HL-60 (cell line): Measurements from ENCODE around the gene MAML1.
"Not testable (repeated sequence)": the region's sequence is repeated elsewhere in the genome, so short reads cannot be mapped to it uniquely, and the experiment has no call there.

ENCODE experiments used
- DNase-seq, 2 experiments: peaks; one replicate each; pipeline ENCODE4 v3.0.0-alpha.2; 2010 to 2020; ENCODE audit warnings: low read depth in 1 of 2, low spot score in 1 of 2
- H3K27ac ChIP-seq: fragments of 250-450 bp; sonication (Bioruptor Pico); replicated peaks from 2 replicates; pipeline ENCODE4 v1.5.1; 2020; ENCODE audit warnings: mild to moderate bottlenecking, moderate library complexity
- H3K27me3 ChIP-seq: fragments of 250-450 bp; sonication (Bioruptor Pico); 2 replicates; pipeline ENCODE4 v1.5.1; 2021; ENCODE audit warnings: mild to moderate bottlenecking, moderate library complexity; ENCODE audit not compliant: insufficient read depth, poor library complexity, severe bottlenecking
- H3K4me3 ChIP-seq: replicated peaks from 2 replicates; pipeline ENCODE4 v1.5.1; 2011; ENCODE audit warnings: mild to moderate bottlenecking, control low read depth, low read length; ENCODE audit not compliant: insufficient read depth
- CTCF ChIP-seq: IDR thresholded peaks from one replicate; pipeline ENCODE4 v1.5.1; 2011; ENCODE audit warnings: low read length, control low read depth, inconsistent platforms; ENCODE audit not compliant: insufficient read depth
- GABPA ChIP-seq: IDR thresholded peaks from 2 replicates; pipeline ENCODE4 v1.6.1; 2012; ENCODE audit warnings: low read depth
- POLR2AphosphoS5 ChIP-seq: IDR thresholded peaks from 2 replicates; pipeline ENCODE4 v1.6.1; 2012; ENCODE audit warnings: low read depth
- REST ChIP-seq: IDR thresholded peaks from 2 replicates; pipeline ENCODE4 v1.6.1; 2012; ENCODE audit warnings: low read depth; ENCODE audit not compliant: insufficient replicate concordance
- SPI1 ChIP-seq: IDR thresholded peaks from 2 replicates; pipeline ENCODE4 v1.6.1; 2012; ENCODE audit warnings: low read depth, mild to moderate bottlenecking, borderline replicate concordance

MAML1 gene

GRCh38 chr5:179734536-179735164 lies 2.0 kb downstream of the MAML1 start:
- no peak for TF ChIP-seq POLR2AphosphoS5
- TF ChIP-seq REST = no peak
- TF ChIP-seq SPI1 = no peak
- TF ChIP-seq CTCF = no peak
- no peak for TF ChIP-seq GABPA
- Histone ChIP-seq H3K4me3 (peak overlapping the region; percentile 82), H3K27me3 (no peaks in the 10 kb centered on the region), H3K27ac (no peak overlapping the region)
- no peak for DNase-seq

DNA sequence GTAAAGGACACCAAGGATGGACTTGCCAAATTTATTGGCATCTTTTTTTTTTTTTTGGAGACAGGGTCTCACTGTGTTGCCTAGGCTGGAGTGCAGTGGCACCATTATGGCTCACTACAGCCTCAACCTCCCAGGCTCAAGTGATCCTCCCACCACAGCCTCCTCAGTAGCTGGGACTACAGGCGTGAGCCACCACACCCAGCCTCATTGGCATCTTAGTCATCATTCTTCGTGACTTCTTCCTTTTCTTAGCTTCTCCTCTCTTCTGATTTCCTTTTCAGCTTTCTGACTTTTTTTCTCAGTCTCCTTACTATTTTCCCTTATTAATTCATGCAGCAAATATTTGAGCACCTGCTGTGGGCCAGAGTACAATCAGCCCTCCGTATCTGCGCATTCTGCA lies 6.1 kb downstream of the MAML1 start:
- Histone ChIP-seq H3K27me3 (no peaks in the 10 kb centered on the region), H3K4me3 (no peak overlapping the region), H3K27ac (no peak overlapping the region)
- no peak for TF ChIP-seq SPI1
- no peak for TF ChIP-seq CTCF
- TF ChIP-seq REST = no peak
- TF ChIP-seq POLR2AphosphoS5 = no peak
- no peak for TF ChIP-seq GABPA
- no peak for DNase-seq

GRCh38 chr5:179744106-179744505 lies 11.5 kb downstream of the MAML1 start:
- not testable (repeated sequence) for H3K27ac ChIP-seq

GRCh38 chr5:179746872-179747271 lies 14.2 kb downstream of the MAML1 start:
- no peak overlapping the region for H3K4me3 ChIP-seq
- H3K27me3 ChIP-seq = no peaks in the 10 kb centered on the region
- TF ChIP-seq REST (no peak), CTCF (no peak)
- no peak overlapping the region for H3K27ac ChIP-seq
- DNase-seq = no peak

More at GRCh38 chr5:179744106-179744505, 11.5 kb downstream of the MAML1 start:
- H3K27me3 ChIP-seq, H3K4me3 ChIP-seq: not testable (repeated sequence)
- peak; percentile 58 for TF ChIP-seq POLR2AphosphoS5
- DNase-seq = peak in 1 of 2 experiments; percentile 71
